Spleen (tissue), 11 donors: ENCODE results near the gene VASN. TPM values are rescaled to one million over a fixed set of nuclear protein-coding genes. Genes with fewer than 3 reads are reported as not detected.

Source experiments
- DNase-seq: peaks from one replicate; pipeline ENCODE4 v3.0.0-alpha.2; 2020
- H3K27ac ChIP-seq, 8 donors: fragments of 200-600 bp; sonication (generic) in 7 of 8; 1 replicate in 4 of 8; 2 replicates in 4 of 8; pipeline versions ENCODE4 v1.5.0 to v1.8.0; 2016 to 2021; ENCODE audit warnings: inconsistent platforms in 4 of 8, mild to moderate bottlenecking in 4 of 8, moderate library complexity in 1 of 8
- H3K27me3 ChIP-seq, 7 donors: fragments of 200-600 bp; sonication (generic) in 6 of 7; replicated peaks in 1 of 7; 1 replicate in 4 of 7; 2 replicates in 3 of 7; pipeline versions ENCODE4 v1.5.0 to v1.8.0; 2016 to 2021; ENCODE audit warnings: inconsistent platforms in 3 of 7, mild to moderate bottlenecking in 1 of 7
- H3K36me3 ChIP-seq, 6 donors: fragments of 200-600 bp; sonication (generic) in 5 of 6; 1 replicate in 4 of 6; 2 replicates in 2 of 6; pipeline versions ENCODE4 v1.5.0 to v1.8.0; 2016 to 2021; ENCODE audit warnings: inconsistent platforms in 2 of 6
- H3K4me1 ChIP-seq, 6 donors: fragments of 200-600 bp; sonication (generic) in 5 of 6; 1 replicate in 3 of 6; 2 replicates in 3 of 6; pipeline versions ENCODE4 v1.5.0 to v1.8.0; 2016 to 2021; ENCODE audit warnings: inconsistent platforms in 3 of 6
- H3K4me3 ChIP-seq, 8 donors: fragments of 200-600 bp; sonication (generic) in 7 of 8; 1 replicate in 4 of 8; 2 replicates in 4 of 8; pipeline versions ENCODE4 v1.5.0 to v1.8.0; 2016 to 2021; ENCODE audit warnings: inconsistent platforms in 4 of 8, mild to moderate bottlenecking in 4 of 8, moderate library complexity in 2 of 8
- H3K9me3 ChIP-seq, 8 donors: fragments of 200-600 bp; sonication (generic) in 7 of 8; 1 replicate in 4 of 8; 2 replicates in 4 of 8; pipeline versions ENCODE4 v1.5.0 to v1.8.0; 2016 to 2021; ENCODE audit warnings: inconsistent platforms in 4 of 8
- CTCF ChIP-seq, 11 experiments: fragments of 200-600 bp in 7 of 11; fragments of 450-650 bp in 4 of 11; sonication (generic) in 4 of 11; IDR thresholded peaks in 8 of 11; conservative IDR thresholded peaks in 3 of 11; 1 replicate in 7 of 11; 2 replicates in 4 of 11; pipeline versions ENCODE4 v1.4.0 to v1.8.0; 2016 to 2021; ENCODE audit warnings: antibody characterized with exemption in 11 of 11, inconsistent platforms in 4 of 11, mild to moderate bottlenecking in 1 of 11
- POLR2A ChIP-seq, 3 donors: fragments of 450-650 bp; IDR thresholded peaks; one replicate each; pipeline ENCODE4 v1.5.1; 2017; ENCODE audit warnings: antibody characterized with exemption in 3 of 3, mild to moderate bottlenecking in 1 of 3
- POLR2AphosphoS5 ChIP-seq, 3 donors: sonication (generic); formaldehyde crosslinking; IDR thresholded peaks; one replicate each; pipeline ENCODE4 v1.5.1; 2017; ENCODE audit warnings: antibody characterized with exemption in 3 of 3
- WGBS, 5 donors: extraction: QIAGEN DNeasy Blood & Tissue Kit in 3 of 5; methylation state at CpG; one replicate each; pipeline versions ENCODE4 v1.1.5 to v1.1.7; 2013 to 2018; 5-methylcytosine and 5-hydroxymethylcytosine counted together
- intact Hi-C: fragments of 100-400 bp; cut with DNase I; formaldehyde crosslinking; loops from one replicate; pipeline ENCODE4 v1.15.0; 2023; ENCODE audit warnings: low total_unique reads
- polyA plus RNA-seq, 3 donors: library from polyadenylated mRNA; stranded (reverse); fragments of 200-250 nt; gene quantifications; one replicate each; pipeline ENCODE4 v1.2.1, GENCODE V29; 2013
- total RNA-seq, 7 donors: library from RNA; depleted of rRNA in 3 of 7; stranded (reverse); fragments of >200 nt in 3 of 7; fragmentation: NEBNext Ultra II Directional in 4 of 7; extraction: Animal tissue kit (Norgen Biotek cat#: 25700) in 4 of 7; gene quantifications; one replicate each; pipeline versions ENCODE4 v1.1.0 to v1.2.1, GENCODE V29; 2016 to 2021
- donor health status: healthy with polysubstance abuse.
- donor health status: DM: no; HTN: no; CAD: no; lungs with moderate emphysema.
- donor health status: DM: no; HTN: no; CAD: no.
- donor health status: Bipolar disorder and iron deficiency.
- donor health status: healthy.
- donor health status: DM: no; HTN: no; CAD: no.
- donor health status: DM: yes; HTN: yes; CAD: no.

VASN gene
- total and polyA plus RNA-seq, 10 donors: 2.0 to 24.9 (median 11.2) TPM

DNA sequence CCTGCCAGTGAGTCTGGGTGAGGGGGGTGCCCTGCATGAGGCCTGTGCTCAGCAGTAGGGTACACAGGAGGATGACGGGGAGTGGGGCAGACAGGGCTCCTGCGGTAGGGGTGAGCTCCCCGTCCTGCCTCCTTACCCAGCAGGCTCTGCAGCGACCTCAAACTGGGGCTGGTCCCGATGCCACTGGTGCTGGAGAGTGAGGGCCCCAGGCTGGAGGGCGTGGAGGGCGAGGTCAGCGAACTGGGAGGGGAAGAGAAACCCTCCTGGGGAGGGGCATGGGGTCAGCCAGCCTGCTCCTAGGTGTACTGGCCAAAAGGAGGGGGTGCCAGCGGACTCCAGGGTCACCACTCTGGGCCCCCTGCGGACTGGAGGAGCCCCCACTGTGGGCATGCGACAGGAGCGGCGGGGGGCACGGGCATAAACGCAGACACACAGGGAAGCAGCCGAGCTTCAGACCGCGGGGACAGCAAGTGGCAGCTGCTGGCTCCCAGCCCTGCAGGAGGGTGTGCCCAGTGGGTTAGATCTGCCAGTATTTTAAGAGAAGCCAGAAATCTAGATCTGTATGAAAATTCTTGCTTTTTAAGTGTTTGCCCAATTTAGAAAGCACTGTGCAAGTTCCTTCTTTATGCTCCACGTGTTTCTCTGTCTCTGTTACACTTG is 9.0 kb upstream of the VASN start:
- H3K36me3 ChIP-seq: peaks cover 0 to 100% (median 72%) of the 10 kb centered on the region in 6 donors
- DNase-seq: peak; percentile 60
- no peak overlapping the region for H3K27ac ChIP-seq
- H3K9me3 ChIP-seq: no peaks in the 10 kb centered on the region
- no peak overlapping the region for H3K4me3 ChIP-seq
- TF ChIP-seq CTCF (IDR thresholded peaks at IDR 0.05 in 8 of 11, conservative IDR thresholded peaks at IDR 0.05 in 3 of 11) (no peak), POLR2A (IDR thresholded peaks at IDR 0.05) (no peak), POLR2AphosphoS5 (IDR thresholded peaks at IDR 0.05) (peak in 1 of 3 donors; percentile 32)
- H3K27me3 ChIP-seq: no peaks in the 10 kb centered on the region
- peaks cover 0 to 45% (median 19%) of the 10 kb centered on the region in 6 donors for H3K4me1 ChIP-seq
- intact Hi-C loops: no loop called here
- 81 to 88% (median 84%) methylated on average over 17 to 19 of the region's 19 CpGs for WGBS, 5 donors

GRCh38 chr16:4364196-4365013 is 7.2 kb upstream of the VASN start:
- WGBS, 5 donors: 80 to 86% (median 82%) methylated on average over 31 to 37 of the region's 37 CpGs
- peak in 1 of 3 donors; percentile 11 for TF ChIP-seq POLR2AphosphoS5 (IDR thresholded peaks at IDR 0.05)
- TF ChIP-seq POLR2A (IDR thresholded peaks at IDR 0.05): no peak
- H3K27ac ChIP-seq: peak overlapping the region in 1 of 8 donors; percentile 36
- intact Hi-C loops: no loop called here
- no peaks in the 10 kb centered on the region for H3K9me3 ChIP-seq
- DNase-seq: peak; percentile 77
- no peaks in the 10 kb centered on the region for H3K27me3 ChIP-seq
- H3K4me1 ChIP-seq: peaks cover 2 to 54% (median 24%) of the 10 kb centered on the region in 6 donors
- peaks cover 0 to 100% (median 57%) of the 10 kb centered on the region in 6 donors for H3K36me3 ChIP-seq
- no peak overlapping the region for H3K4me3 ChIP-seq

DNA sequence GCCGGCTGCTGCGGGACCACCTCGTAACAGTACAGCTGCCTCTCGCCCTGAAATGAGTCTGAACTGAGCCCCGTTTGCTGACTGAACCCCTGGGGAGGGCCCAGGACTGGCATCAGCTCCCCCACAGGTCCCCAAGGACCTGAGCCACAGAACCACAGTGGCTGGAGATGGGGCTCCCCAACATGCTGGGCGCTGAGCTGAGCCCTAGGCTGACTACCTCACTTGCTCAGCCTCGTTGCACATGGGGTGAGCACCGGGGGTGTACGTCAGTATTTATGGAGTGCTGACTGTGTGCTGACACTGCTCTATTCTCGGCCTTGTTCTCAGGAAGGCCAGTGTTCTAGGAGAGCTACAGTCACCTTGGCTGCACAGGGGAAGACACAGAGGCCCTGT is 6.6 kb upstream of the VASN start:
- Histone ChIP-seq H3K27ac (peak overlapping the region in 2 of 8 donors; percentile 28 to 36), H3K36me3 (peaks cover 0 to 96% (median 55%) of the 10 kb centered on the region in 6 donors), H3K27me3 (no peaks in the 10 kb centered on the region), H3K4me1 (peaks cover 7 to 58% (median 28%) of the 10 kb centered on the region in 6 donors), H3K9me3 (no peaks in the 10 kb centered on the region), H3K4me3 (no peak overlapping the region)
- 63 to 76% (median 69%) methylated on average over 2 to 10 of the region's 10 CpGs for WGBS, 5 donors
- intact Hi-C loops: no loop called here
- TF ChIP-seq CTCF (IDR thresholded peaks at IDR 0.05 in 8 of 11, conservative IDR thresholded peaks at IDR 0.05 in 3 of 11) (no peak), POLR2AphosphoS5 (IDR thresholded peaks at IDR 0.05) (peak; percentile 45 to 63 (median 47))
- DNase-seq: peak; percentile 84

GRCh38 chr16:4365615-4366014 is 6.0 kb upstream of the VASN start:
- H3K4me3 ChIP-seq: no peak overlapping the region
- peak in 1 of 3 donors; percentile 37 for TF ChIP-seq POLR2AphosphoS5 (IDR thresholded peaks at IDR 0.05)
- no peak for TF ChIP-seq CTCF (IDR thresholded peaks at IDR 0.05 in 8 of 11, conservative IDR thresholded peaks at IDR 0.05 in 3 of 11)
- H3K9me3 ChIP-seq: no peaks in the 10 kb centered on the region
- DNase-seq: no peak
- WGBS, 5 donors: 74 to 95% (median 92%) methylated on average over 5 to 12 of the region's 12 CpGs
- peak overlapping the region in 2 of 8 donors; percentile 23 to 28 for H3K27ac ChIP-seq
- H3K4me1 ChIP-seq: peaks cover 11 to 61% (median 33%) of the 10 kb centered on the region in 6 donors
- H3K27me3 ChIP-seq: no peaks in the 10 kb centered on the region
- H3K36me3 ChIP-seq: peaks cover 0 to 92% (median 53%) of the 10 kb centered on the region in 6 donors
- intact Hi-C loops: no loop called here
